GM23338 (cell line): ENCODE results near the gene ATCAY. TPM values are rescaled to one million over a fixed set of nuclear protein-coding genes. Genes with fewer than 3 reads are reported as not detected.

Experiments
- ATAC-seq: fragments of 200-7000 bp; cut with Tn5 transposase; 3 replicates; pipeline ENCODE4 v1.9.1; 2020
- DNase-seq: peaks from one replicate; pipeline ENCODE4 v3.0.0-alpha.2; 2015; ENCODE audit warnings: low spot score
- H2AFZ ChIP-seq: fragments of 200-600 bp; sonication (generic); 2 replicates; pipeline ENCODE4 v1.8.0; 2016; ENCODE audit warnings: antibody characterized with exemption, mild to moderate bottlenecking, moderate library complexity
- H3F3A ChIP-seq: fragments of 200-600 bp; sonication (generic); replicated peaks from 2 replicates; pipeline ENCODE4 v1.8.0; 2017; ENCODE audit warnings: antibody characterized with exemption, mixed run types, low read depth
- H3K27ac ChIP-seq: fragments of 200-600 bp; sonication (generic); 2 replicates; pipeline ENCODE4 v1.6.1; 2016; ENCODE audit warnings: low read depth
- H3K27me3 ChIP-seq: fragments of 200-600 bp; sonication (generic); 2 replicates; pipeline ENCODE4 v1.8.0; 2016; ENCODE audit warnings: mild to moderate bottlenecking, mixed run types, moderate library complexity; ENCODE audit not compliant: insufficient read depth
- H3K36me3 ChIP-seq: fragments of 200-600 bp; sonication (generic); 2 replicates; pipeline ENCODE4 v1.8.0; 2016; ENCODE audit warnings: mild to moderate bottlenecking; ENCODE audit not compliant: insufficient read depth
- H3K4me1 ChIP-seq: fragments of 200-600 bp; sonication (generic); 2 replicates; pipeline ENCODE4 v1.8.0; 2016; ENCODE audit warnings: mild to moderate bottlenecking, moderate library complexity; ENCODE audit not compliant: insufficient read depth
- H3K4me2 ChIP-seq: fragments of 200-600 bp; sonication (generic); 2 replicates; pipeline ENCODE4 v1.7.1; 2017; ENCODE audit warnings: mixed run types
- H3K4me3 ChIP-seq: fragments of 200-600 bp; sonication (generic); 2 replicates; pipeline ENCODE4 v1.6.1; 2016; ENCODE audit warnings: mixed run types
- H3K79me2 ChIP-seq: fragments of 200-600 bp; sonication (generic); replicated peaks from 2 replicates; pipeline ENCODE4 v1.8.0; 2017; ENCODE audit warnings: mild to moderate bottlenecking; ENCODE audit not compliant: insufficient read depth
- H3K9me2 ChIP-seq: fragments of 200-600 bp; sonication (generic); 2 replicates; pipeline ENCODE4 v1.8.0; 2017; ENCODE audit not compliant: insufficient read depth
- H4K20me1 ChIP-seq: fragments of 200-600 bp; sonication (generic); replicated peaks from 2 replicates; pipeline ENCODE4 v1.8.0; 2017; ENCODE audit warnings: mild to moderate bottlenecking; ENCODE audit not compliant: insufficient read depth
- H3K27ac Mint-ChIP-seq: 2 replicates; pipeline ENCODE4 v1.8.0; 2020; ENCODE audit warnings: inconsistent platforms, mild to moderate bottlenecking, moderate library complexity, mixed read lengths
- H3K27me3 Mint-ChIP-seq: 3 replicates; pipeline ENCODE4 v1.8.0; 2022; ENCODE audit warnings: low read depth, mild to moderate bottlenecking, moderate library complexity, mixed read lengths, inconsistent platforms; ENCODE audit not compliant: insufficient read depth, poor library complexity
- H3K36me3 Mint-ChIP-seq: 3 replicates; pipeline ENCODE4 v1.8.0; 2021; ENCODE audit warnings: low read depth, mild to moderate bottlenecking, inconsistent platforms, moderate library complexity, mixed read lengths
- H3K4me1 Mint-ChIP-seq: 3 replicates; pipeline ENCODE4 v1.8.0; 2020; ENCODE audit warnings: mild to moderate bottlenecking, inconsistent platforms, mixed read lengths
- H3K4me3 Mint-ChIP-seq: 3 replicates; pipeline ENCODE4 v1.8.0; 2021; ENCODE audit warnings: moderate library complexity, mild to moderate bottlenecking, inconsistent platforms, mixed read lengths
- H3K9me3 Mint-ChIP-seq: 3 replicates; pipeline ENCODE4 v1.8.0; 2020; ENCODE audit warnings: moderate library complexity, mild to moderate bottlenecking, inconsistent platforms, mixed read lengths
- CREB1 ChIP-seq: fragments of 250-450 bp; sonication (Bioruptor Pico); IDR thresholded peaks from 2 replicates; pipeline ENCODE4 v1.5.0; 2020; ENCODE audit warnings: low read depth, mild to moderate bottlenecking, moderate library complexity
- CTCF ChIP-seq, 2 experiments: fragments of 200-600 bp in 1 of 2; sonication (generic) in 1 of 2; conservative IDR thresholded peaks; 2 replicates each; pipeline versions ENCODE4 v1.5.1 to v1.6.1; 2016 to 2017; ENCODE audit warnings: antibody characterized with exemption in 2 of 2, low read depth in 2 of 2, mild to moderate bottlenecking in 2 of 2, moderate library complexity in 1 of 2
- EZH2 ChIP-seq: fragments of 200-600 bp; sonication (generic); IDR thresholded peaks from one replicate; pipeline ENCODE4 v1.8.0; 2017; ENCODE audit warnings: antibody characterized with exemption, mild to moderate bottlenecking, low read depth; ENCODE audit not compliant: unreplicated experiment
- EZH2phosphoT487 ChIP-seq: fragments of 200-600 bp; sonication (generic); IDR thresholded peaks from one replicate; pipeline ENCODE4 v1.8.1; 2018; ENCODE audit warnings: antibody characterized with exemption; ENCODE audit not compliant: unreplicated experiment
- JUNB ChIP-seq: IDR thresholded peaks from one replicate; pipeline ENCODE4 v1.6.1; 2016; ENCODE audit warnings: antibody characterized with exemption; ENCODE audit not compliant: unreplicated experiment
- NANOG ChIP-seq: IDR thresholded peaks from 2 replicates; pipeline ENCODE4 v1.6.1; 2016; ENCODE audit warnings: antibody characterized with exemption, borderline replicate concordance
- POLR2AphosphoS5 ChIP-seq: IDR thresholded peaks from 2 replicates; pipeline ENCODE4 v1.6.1; 2016; ENCODE audit warnings: antibody characterized with exemption, low read depth
- STAT1 ChIP-seq: IDR thresholded peaks from one replicate; pipeline ENCODE4 v1.6.1; 2016; ENCODE audit warnings: antibody characterized with exemption; ENCODE audit not compliant: unreplicated experiment
- ZNF114 ChIP-seq: fragments of 250-450 bp; sonication (Bioruptor Pico); IDR thresholded peaks from 2 replicates; pipeline ENCODE4 v1.5.0; 2020; ENCODE audit warnings: mild to moderate bottlenecking, moderate library complexity
- ZNF331 ChIP-seq: fragments of 250-450 bp; sonication (Bioruptor Pico); IDR thresholded peaks from 2 replicates; pipeline ENCODE4 v1.5.0; 2020; ENCODE audit warnings: low read depth, mild to moderate bottlenecking, moderate library complexity
- polyA plus RNA-seq: library from polyadenylated mRNA; unstranded; fragments of >200 nt; fragmentation: Nextera tagmentation; extraction: Ambion mirVana; gene quantifications from 2 replicates; pipeline ENCODE4 v1.2.1, GENCODE V29; 2016
- total RNA-seq: library from RNA; depleted of rRNA; stranded (reverse); fragments of >200 nt; shearing (Covaris generic); gene quantifications from 2 replicates; pipeline ENCODE4 v1.2.3, GENCODE V29; 2014
- TF ChIP-seq, protein P1 (sequence below): IDR thresholded peaks from 2 replicates; pipeline ENCODE4 v1.6.1; 2016; ENCODE audit warnings: antibody characterized with exemption
- TF ChIP-seq, protein P2 (sequence below): fragments of 250-450 bp; sonication (Bioruptor Pico); IDR thresholded peaks from 2 replicates; pipeline ENCODE4 v1.5.0; 2020; ENCODE audit warnings: mild to moderate bottlenecking, moderate library complexity
- TF ChIP-seq, protein P3 (sequence below): IDR thresholded peaks from one replicate; pipeline ENCODE4 v1.6.1; 2018; ENCODE audit warnings: antibody characterized with exemption; ENCODE audit not compliant: unreplicated experiment

ATCAY gene
- total and polyA plus RNA-seq, 2 experiments from 2014 or later, result 16.9 to 45.7 TPM

DNA sequence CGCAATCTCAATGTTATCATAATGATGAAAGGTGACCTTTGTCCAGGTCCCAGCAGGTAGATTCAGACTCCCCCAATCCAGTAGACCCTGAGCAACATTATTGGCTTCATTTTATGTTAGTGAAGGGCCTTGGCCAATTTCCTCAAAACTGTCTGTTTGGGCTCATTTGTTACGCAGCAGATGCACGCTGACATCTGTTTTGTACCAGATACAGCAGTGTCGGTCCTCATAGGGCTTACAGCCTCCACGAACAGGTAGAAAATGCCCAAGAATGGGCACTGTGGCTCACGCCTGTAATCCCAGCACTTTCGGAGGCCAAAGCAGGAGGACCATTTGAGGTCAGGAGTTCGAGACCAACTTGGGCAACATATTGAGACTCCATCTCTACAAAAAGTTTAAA is 39.3 kb downstream of the ATCAY start:
- TF ChIP-seq CREB1 (no peak), ZNF114 (CRISPR knock-in tag) (no peak), CTCF (conservative IDR thresholded peaks at IDR 0.05; ENCODE audit: low read depth in 2 of 2) (no peak), EZH2phosphoT487 (no peak), POLR2AphosphoS5 (no peak), EZH2 (no peak), ZNF331 (CRISPR knock-in tag) (no peak), STAT1 (no peak), JUNB (no peak), NANOG (no peak)
- TF ChIP-seq, protein P1, sequence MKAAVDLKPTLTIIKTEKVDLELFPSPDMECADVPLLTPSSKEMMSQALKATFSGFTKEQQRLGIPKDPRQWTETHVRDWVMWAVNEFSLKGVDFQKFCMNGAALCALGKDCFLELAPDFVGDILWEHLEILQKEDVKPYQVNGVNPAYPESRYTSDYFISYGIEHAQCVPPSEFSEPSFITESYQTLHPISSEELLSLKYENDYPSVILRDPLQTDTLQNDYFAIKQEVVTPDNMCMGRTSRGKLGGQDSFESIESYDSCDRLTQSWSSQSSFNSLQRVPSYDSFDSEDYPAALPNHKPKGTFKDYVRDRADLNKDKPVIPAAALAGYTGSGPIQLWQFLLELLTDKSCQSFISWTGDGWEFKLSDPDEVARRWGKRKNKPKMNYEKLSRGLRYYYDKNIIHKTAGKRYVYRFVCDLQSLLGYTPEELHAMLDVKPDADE, result no peak
- TF ChIP-seq, protein P2, sequence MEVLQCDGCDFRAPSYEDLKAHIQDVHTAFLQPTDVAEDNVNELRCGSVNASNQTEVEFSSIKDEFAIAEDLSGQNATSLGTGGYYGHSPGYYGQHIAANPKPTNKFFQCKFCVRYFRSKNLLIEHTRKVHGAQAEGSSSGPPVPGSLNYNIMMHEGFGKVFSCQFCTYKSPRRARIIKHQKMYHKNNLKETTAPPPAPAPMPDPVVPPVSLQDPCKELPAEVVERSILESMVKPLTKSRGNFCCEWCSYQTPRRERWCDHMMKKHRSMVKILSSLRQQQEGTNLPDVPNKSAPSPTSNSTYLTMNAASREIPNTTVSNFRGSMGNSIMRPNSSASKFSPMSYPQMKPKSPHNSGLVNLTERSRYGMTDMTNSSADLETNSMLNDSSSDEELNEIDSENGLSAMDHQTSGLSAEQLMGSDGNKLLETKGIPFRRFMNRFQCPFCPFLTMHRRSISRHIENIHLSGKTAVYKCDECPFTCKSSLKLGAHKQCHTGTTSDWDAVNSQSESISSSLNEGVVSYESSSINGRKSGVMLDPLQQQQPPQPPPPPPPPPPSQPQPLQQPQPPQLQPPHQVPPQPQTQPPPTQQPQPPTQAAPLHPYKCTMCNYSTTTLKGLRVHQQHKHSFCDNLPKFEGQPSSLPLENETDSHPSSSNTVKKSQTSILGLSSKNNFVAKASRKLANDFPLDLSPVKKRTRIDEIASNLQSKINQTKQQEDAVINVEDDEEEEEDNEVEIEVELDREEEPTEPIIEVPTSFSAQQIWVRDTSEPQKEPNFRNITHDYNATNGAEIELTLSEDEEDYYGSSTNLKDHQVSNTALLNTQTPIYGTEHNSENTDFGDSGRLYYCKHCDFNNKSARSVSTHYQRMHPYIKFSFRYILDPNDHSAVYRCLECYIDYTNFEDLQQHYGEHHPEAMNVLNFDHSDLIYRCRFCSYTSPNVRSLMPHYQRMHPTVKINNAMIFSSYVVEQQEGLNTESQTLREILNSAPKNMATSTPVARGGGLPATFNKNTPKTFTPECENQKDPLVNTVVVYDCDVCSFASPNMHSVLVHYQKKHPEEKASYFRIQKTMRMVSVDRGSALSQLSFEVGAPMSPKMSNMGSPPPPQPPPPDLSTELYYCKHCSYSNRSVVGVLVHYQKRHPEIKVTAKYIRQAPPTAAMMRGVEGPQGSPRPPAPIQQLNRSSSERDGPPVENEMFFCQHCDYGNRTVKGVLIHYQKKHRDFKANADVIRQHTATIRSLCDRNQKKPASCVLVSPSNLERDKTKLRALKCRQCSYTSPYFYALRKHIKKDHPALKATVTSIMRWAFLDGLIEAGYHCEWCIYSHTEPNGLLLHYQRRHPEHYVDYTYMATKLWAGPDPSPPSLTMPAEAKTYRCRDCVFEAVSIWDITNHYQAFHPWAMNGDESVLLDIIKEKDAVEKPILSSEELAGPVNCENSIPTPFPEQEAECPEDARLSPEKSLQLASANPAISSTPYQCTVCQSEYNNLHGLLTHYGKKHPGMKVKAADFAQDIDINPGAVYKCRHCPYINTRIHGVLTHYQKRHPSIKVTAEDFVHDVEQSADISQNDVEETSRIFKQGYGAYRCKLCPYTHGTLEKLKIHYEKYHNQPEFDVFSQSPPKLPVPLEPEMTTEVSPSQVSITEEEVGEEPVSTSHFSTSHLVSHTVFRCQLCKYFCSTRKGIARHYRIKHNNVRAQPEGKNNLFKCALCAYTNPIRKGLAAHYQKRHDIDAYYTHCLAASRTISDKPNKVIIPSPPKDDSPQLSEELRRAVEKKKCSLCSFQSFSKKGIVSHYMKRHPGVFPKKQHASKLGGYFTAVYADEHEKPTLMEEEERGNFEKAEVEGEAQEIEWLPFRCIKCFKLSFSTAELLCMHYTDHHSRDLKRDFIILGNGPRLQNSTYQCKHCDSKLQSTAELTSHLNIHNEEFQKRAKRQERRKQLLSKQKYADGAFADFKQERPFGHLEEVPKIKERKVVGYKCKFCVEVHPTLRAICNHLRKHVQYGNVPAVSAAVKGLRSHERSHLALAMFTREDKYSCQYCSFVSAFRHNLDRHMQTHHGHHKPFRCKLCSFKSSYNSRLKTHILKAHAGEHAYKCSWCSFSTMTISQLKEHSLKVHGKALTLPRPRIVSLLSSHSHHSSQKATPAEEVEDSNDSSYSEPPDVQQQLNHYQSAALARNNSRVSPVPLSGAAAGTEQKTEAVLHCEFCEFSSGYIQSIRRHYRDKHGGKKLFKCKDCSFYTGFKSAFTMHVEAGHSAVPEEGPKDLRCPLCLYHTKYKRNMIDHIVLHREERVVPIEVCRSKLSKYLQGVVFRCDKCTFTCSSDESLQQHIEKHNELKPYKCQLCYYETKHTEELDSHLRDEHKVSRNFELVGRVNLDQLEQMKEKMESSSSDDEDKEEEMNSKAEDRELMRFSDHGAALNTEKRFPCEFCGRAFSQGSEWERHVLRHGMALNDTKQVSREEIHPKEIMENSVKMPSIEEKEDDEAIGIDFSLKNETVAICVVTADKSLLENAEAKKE (CRISPR knock-in tag), result no peak
- TF ChIP-seq, protein P3, sequence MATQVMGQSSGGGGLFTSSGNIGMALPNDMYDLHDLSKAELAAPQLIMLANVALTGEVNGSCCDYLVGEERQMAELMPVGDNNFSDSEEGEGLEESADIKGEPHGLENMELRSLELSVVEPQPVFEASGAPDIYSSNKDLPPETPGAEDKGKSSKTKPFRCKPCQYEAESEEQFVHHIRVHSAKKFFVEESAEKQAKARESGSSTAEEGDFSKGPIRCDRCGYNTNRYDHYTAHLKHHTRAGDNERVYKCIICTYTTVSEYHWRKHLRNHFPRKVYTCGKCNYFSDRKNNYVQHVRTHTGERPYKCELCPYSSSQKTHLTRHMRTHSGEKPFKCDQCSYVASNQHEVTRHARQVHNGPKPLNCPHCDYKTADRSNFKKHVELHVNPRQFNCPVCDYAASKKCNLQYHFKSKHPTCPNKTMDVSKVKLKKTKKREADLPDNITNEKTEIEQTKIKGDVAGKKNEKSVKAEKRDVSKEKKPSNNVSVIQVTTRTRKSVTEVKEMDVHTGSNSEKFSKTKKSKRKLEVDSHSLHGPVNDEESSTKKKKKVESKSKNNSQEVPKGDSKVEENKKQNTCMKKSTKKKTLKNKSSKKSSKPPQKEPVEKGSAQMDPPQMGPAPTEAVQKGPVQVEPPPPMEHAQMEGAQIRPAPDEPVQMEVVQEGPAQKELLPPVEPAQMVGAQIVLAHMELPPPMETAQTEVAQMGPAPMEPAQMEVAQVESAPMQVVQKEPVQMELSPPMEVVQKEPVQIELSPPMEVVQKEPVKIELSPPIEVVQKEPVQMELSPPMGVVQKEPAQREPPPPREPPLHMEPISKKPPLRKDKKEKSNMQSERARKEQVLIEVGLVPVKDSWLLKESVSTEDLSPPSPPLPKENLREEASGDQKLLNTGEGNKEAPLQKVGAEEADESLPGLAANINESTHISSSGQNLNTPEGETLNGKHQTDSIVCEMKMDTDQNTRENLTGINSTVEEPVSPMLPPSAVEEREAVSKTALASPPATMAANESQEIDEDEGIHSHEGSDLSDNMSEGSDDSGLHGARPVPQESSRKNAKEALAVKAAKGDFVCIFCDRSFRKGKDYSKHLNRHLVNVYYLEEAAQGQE, result no peak
- Histone ChIP-seq H3K4me1 (no peaks in the 10 kb centered on the region), H3K27me3 (no peaks in the 10 kb centered on the region), H4K20me1 (no peaks in the 10 kb centered on the region), H2AFZ (no peak overlapping the region), H3F3A (no peaks in the 10 kb centered on the region), H3K79me2 (no peaks in the 10 kb centered on the region), H3K4me2 (no peak overlapping the region), H3K27ac (no peak overlapping the region), H3K36me3 (peaks cover 23% of the 10 kb centered on the region), H3K9me2 (0 out of 2 replicates have a peak, but pooled peaks cover 6% of the 10 kb centered on the region), H3K4me3 (no peak overlapping the region)
- ATAC-seq (no peak), DNase-seq (no peak)
- Mint-ChIP-seq H3K4me1 (no peaks in the 10 kb centered on the region; the same call in 2 of the 3 replicates), H3K9me3 (peaks cover 16% of the 10 kb centered on the region; the same call in 2 of the 3 replicates), H3K27me3 (peaks cover 9% of the 10 kb centered on the region), H3K4me3 (no peak overlapping the region), H3K27ac (no peak overlapping the region), H3K36me3 (peaks cover 75% of the 10 kb centered on the region)
